A172 (cell line): ENCODE results near the gene KRTAP5-8. TPM values are rescaled to one million over a fixed set of nuclear protein-coding genes. Genes with fewer than 3 reads are reported as not detected.
"Not testable (repeated sequence)": the region's sequence is repeated elsewhere in the genome, so short reads cannot be mapped to it uniquely, and the experiment has no call there.

Experiments
- DNase-seq: peaks from one replicate; pipeline ENCODE4 v3.0.0-alpha.2; 2015; ENCODE audit warnings: low spot score
- total RNA-seq: library from RNA; depleted of rRNA; stranded (reverse); fragments of >200 nt; shearing (Covaris generic); gene quantifications from 2 replicates; pipeline ENCODE4 v1.2.3, GENCODE V29; 2014; rRNA removed

The KRTAP5-8 gene
- total RNA-seq, result not detected in 2 replicates

GRCh38 chr11:71537977-71538665 is at the start of gene KRTAP5-8:
Gene KRTAP5-8 (plus strand): TSS chr11:71538025. CDS start chr11:71538056, 31 bp downstream.
- not testable (repeated sequence) for DNase-seq

GRCh38 chr11:71488681-71489270 is 49.0 kb upstream of the KRTAP5-8 start:
- DNase-seq, result no peak

GRCh38 chr11:71489311-71490043 is 48.3 kb upstream of the KRTAP5-8 start:
- DNase-seq, result peak; percentile 89

GRCh38 chr11:71490044-71490730 is 47.6 kb upstream of the KRTAP5-8 start:
- DNase-seq, result no peak

- DNase-seq, result no peak
Observed at GRCh38 chr11:71490731-71491390, 47.0 kb upstream of the KRTAP5-8 start.

GRCh38 chr11:71491531-71491930 is 46.3 kb upstream of the KRTAP5-8 start:
- no peak for DNase-seq

GRCh38 chr11:71491940-71492339 is 45.9 kb upstream of the KRTAP5-8 start:
- DNase-seq, result no peak

GRCh38 chr11:71495286-71496230 is 42.3 kb upstream of the KRTAP5-8 start:
- no peak for DNase-seq

GRCh38 chr11:71496421-71496820 is 41.4 kb upstream of the KRTAP5-8 start:
- DNase-seq, result no peak

- no peak for DNase-seq
Observed at GRCh38 chr11:71498091-71498490, 39.7 kb upstream of the KRTAP5-8 start.

GRCh38 chr11:71499125-71499524 is 38.7 kb upstream of the KRTAP5-8 start:
- DNase-seq, result peak; percentile 86

GRCh38 chr11:71499546-71499945 is 38.3 kb upstream of the KRTAP5-8 start:
- DNase-seq, result peak; percentile 92

GRCh38 chr11:71500601-71501021 is 37.2 kb upstream of the KRTAP5-8 start:
- DNase-seq, result peak; percentile 71

GRCh38 chr11:71501071-71501985 is 36.5 kb upstream of the KRTAP5-8 start:
- DNase-seq, result no peak

GRCh38 chr11:71502026-71502425 is 35.8 kb upstream of the KRTAP5-8 start:
- DNase-seq, result no peak

- DNase-seq, result no peak
Observed at GRCh38 chr11:71502871-71503435, 34.9 kb upstream of the KRTAP5-8 start.

GRCh38 chr11:71504531-71504930 is 33.3 kb upstream of the KRTAP5-8 start:
- DNase-seq, result no peak

GRCh38 chr11:71505001-71505400 is 32.8 kb upstream of the KRTAP5-8 start:
- no peak for DNase-seq

GRCh38 chr11:71505781-71506180 is 32.0 kb upstream of the KRTAP5-8 start:
- DNase-seq, result no peak
